ENCODE data around the gene INSYN1. TPM values are rescaled to one million over a fixed set of nuclear protein-coding genes. Genes with fewer than 3 reads are reported as not detected.

The INSYN1 gene
- total RNA-seq, 1 experiment from 2014 or later, result not detected

GRCh38 chr15:73777741-73778140 is 24.6 kb upstream of the INSYN1 start:
- no peaks in the 10 kb centered on the region for H3K4me1 Mint-ChIP-seq (ENCODE audit: low read depth, unreplicated experiment)
- no peak for TF ChIP-seq CTCF (IDR thresholded peaks at IDR 0.05; ENCODE audit: unreplicated experiment)
- intact Hi-C loops (cut with micrococcal nuclease; ENCODE audit: unreplicated experiment), result no loop called here
- BruUV-seq (replicated peaks), result no TSS peak
- CTCF ChIA-PET, result no interaction called here
- no peak overlapping the region for H3K4me3 Mint-ChIP-seq (ENCODE audit: low read depth, unreplicated experiment)
- peaks cover 56% of the 10 kb centered on the region for H3K27me3 Mint-ChIP-seq (ENCODE audit: unreplicated experiment)
- H3K36me3 Mint-ChIP-seq (ENCODE audit: insufficient read depth, unreplicated experiment), result no peaks in the 10 kb centered on the region
- no peak overlapping the region for H3K27ac Mint-ChIP-seq (ENCODE audit: unreplicated experiment)
- H3K9me3 Mint-ChIP-seq (ENCODE audit: low read depth, unreplicated experiment), result no peaks in the 10 kb centered on the region
- DNase-seq, result no peak

- no TSS peak for BruUV-seq (replicated peaks)
- no peak for TF ChIP-seq CTCF (IDR thresholded peaks at IDR 0.05; ENCODE audit: unreplicated experiment)
- CTCF ChIA-PET, result interaction anchor here (1.3 to 1.4 kb wide), 2 partner anchors 10 to 21 kb away, joined by 4 to 5 read pairs; no protein-coding TSS in a partner anchor
- no peaks in the 10 kb centered on the region for H3K36me3 Mint-ChIP-seq (ENCODE audit: insufficient read depth, unreplicated experiment)
- no peaks in the 10 kb centered on the region for H3K4me1 Mint-ChIP-seq (ENCODE audit: low read depth, unreplicated experiment)
- no peak for DNase-seq
- no peak overlapping the region for H3K4me3 Mint-ChIP-seq (ENCODE audit: low read depth, unreplicated experiment)
- intact Hi-C loops (cut with micrococcal nuclease; ENCODE audit: unreplicated experiment), result no loop called here
- H3K9me3 Mint-ChIP-seq (ENCODE audit: low read depth, unreplicated experiment), result no peaks in the 10 kb centered on the region
- no peak overlapping the region for H3K27ac Mint-ChIP-seq (ENCODE audit: unreplicated experiment)
- peaks cover 83% of the 10 kb centered on the region for H3K27me3 Mint-ChIP-seq (ENCODE audit: unreplicated experiment)
These were observed 20.3 kb upstream of the INSYN1 start for GRCh38 chr15:73773428-73773827.

- CTCF ChIA-PET, result no interaction called here
- H3K4me1 Mint-ChIP-seq (ENCODE audit: low read depth, unreplicated experiment), result no peaks in the 10 kb centered on the region
- peaks cover 86% of the 10 kb centered on the region for H3K27me3 Mint-ChIP-seq (ENCODE audit: unreplicated experiment)
- H3K9me3 Mint-ChIP-seq (ENCODE audit: low read depth, unreplicated experiment), result no peaks in the 10 kb centered on the region
- no peak overlapping the region for H3K27ac Mint-ChIP-seq (ENCODE audit: unreplicated experiment)
- DNase-seq, result no peak
- intact Hi-C loops (cut with micrococcal nuclease; ENCODE audit: unreplicated experiment), result no loop called here
- no peak overlapping the region for H3K4me3 Mint-ChIP-seq (ENCODE audit: low read depth, unreplicated experiment)
- no peak for TF ChIP-seq CTCF (IDR thresholded peaks at IDR 0.05; ENCODE audit: unreplicated experiment)
- H3K36me3 Mint-ChIP-seq (ENCODE audit: insufficient read depth, unreplicated experiment), result no peaks in the 10 kb centered on the region
- no TSS peak for BruUV-seq (replicated peaks)
These were observed 18.4 kb upstream of the INSYN1 start for GRCh38 chr15:73771385-73772045.

GRCh38 chr15:73770050-73770449 is 16.9 kb upstream of the INSYN1 start:
- Mint-ChIP-seq H3K4me1 (ENCODE audit: low read depth, unreplicated experiment) (no peaks in the 10 kb centered on the region), H3K9me3 (ENCODE audit: low read depth, unreplicated experiment) (no peaks in the 10 kb centered on the region), H3K4me3 (ENCODE audit: low read depth, unreplicated experiment) (no peak overlapping the region), H3K27me3 (ENCODE audit: unreplicated experiment) (peaks cover 98% of the 10 kb centered on the region), H3K36me3 (ENCODE audit: insufficient read depth, unreplicated experiment) (no peaks in the 10 kb centered on the region), H3K27ac (ENCODE audit: unreplicated experiment) (no peak overlapping the region)
- DNase-seq, result no peak
- no TSS peak for BruUV-seq (replicated peaks)
- CTCF ChIA-PET, result interaction anchor here (0.6 kb wide), 1 partner anchor 292 kb away, joined by 5 read pairs; no protein-coding TSS in a partner anchor
- TF ChIP-seq CTCF (IDR thresholded peaks at IDR 0.05; ENCODE audit: unreplicated experiment), result no peak
- intact Hi-C loops (cut with micrococcal nuclease; ENCODE audit: unreplicated experiment), result no loop called here
